Fibroblast of lung (primary cell): ENCODE results near the gene OR12D1. TPM values are rescaled to one million over a fixed set of nuclear protein-coding genes. Genes with fewer than 3 reads are reported as not detected.
"Not testable (repeated sequence)": the region's sequence is repeated elsewhere in the genome, so short reads cannot be mapped to it uniquely, and the experiment has no call there.

ENCODE experiments used
- DNase-seq, 2 donors: peaks; one replicate each; pipeline versions ENCODE4 v3.0.0 to v3.0.0-alpha.2; 2010; ENCODE audit warnings: low read depth in 2 of 2
- H2AFZ ChIP-seq: 2 replicates; pipeline ENCODE4 v1.5.1; 2012; ENCODE audit warnings: low read length, control low read depth, inconsistent platforms
- H3K27ac ChIP-seq: 2 replicates; pipeline ENCODE4 v1.5.1; 2011; ENCODE audit warnings: low read length, control low read depth; ENCODE audit not compliant: insufficient read depth
- H3K27me3 ChIP-seq: 2 replicates; pipeline ENCODE4 v1.5.1; 2011; ENCODE audit warnings: mild to moderate bottlenecking, low read length; ENCODE audit not compliant: control insufficient read depth, insufficient read depth
- H3K36me3 ChIP-seq: 2 replicates; pipeline ENCODE4 v1.5.1; 2011; ENCODE audit warnings: low read length; ENCODE audit not compliant: control insufficient read depth, insufficient read depth
- H3K4me1 ChIP-seq: 2 replicates; pipeline ENCODE4 v1.5.1; 2011; ENCODE audit warnings: low read length; ENCODE audit not compliant: control insufficient read depth, insufficient read depth; ENCODE audit errors: extremely low read depth
- H3K4me2 ChIP-seq: 2 replicates; pipeline ENCODE4 v1.5.1; 2011; ENCODE audit warnings: low read length, control low read depth; ENCODE audit not compliant: insufficient read depth; ENCODE audit errors: extremely low read depth
- H3K4me3 ChIP-seq, 4 experiments: fragments of 200-600 bp in 1 of 4; sonication (generic) in 1 of 4; replicated peaks in 1 of 4; 2 replicates each; pipeline ENCODE4 v1.5.1; 2011 to 2016; ENCODE audit warnings: low read length in 4 of 4, low read depth in 3 of 4, mild to moderate bottlenecking in 3 of 4, control low read depth in 2 of 4, inconsistent platforms in 1 of 4, mixed read lengths in 1 of 4; ENCODE audit not compliant: insufficient read depth in 1 of 4; ENCODE audit errors: control extremely low read depth in 1 of 4
- H3K79me2 ChIP-seq: 2 replicates; pipeline ENCODE4 v1.5.1; 2012; ENCODE audit warnings: mild to moderate bottlenecking, low read length, inconsistent platforms; ENCODE audit not compliant: control insufficient read depth, insufficient read depth
- H3K9ac ChIP-seq: 2 replicates; pipeline ENCODE4 v1.5.1; 2011; ENCODE audit warnings: mild to moderate bottlenecking, low read length, control low read depth; ENCODE audit not compliant: insufficient read depth
- H3K9me3 ChIP-seq: 2 replicates; pipeline ENCODE4 v1.5.1; 2012; ENCODE audit warnings: low read depth, low read length; ENCODE audit not compliant: control insufficient read depth, insufficient read depth
- H4K20me1 ChIP-seq: 2 replicates; pipeline ENCODE4 v1.5.1; 2011; ENCODE audit warnings: low read length; ENCODE audit not compliant: control insufficient read depth, insufficient read depth; ENCODE audit errors: extremely low read depth
- EZH2 ChIP-seq: IDR thresholded peaks from 2 replicates; pipeline ENCODE4 v1.5.1; 2012; ENCODE audit warnings: low read length, control low read depth, mild to moderate bottlenecking; ENCODE audit errors: missing control alignments
- polyA plus RNA-seq, 2 donors: library from polyadenylated mRNA; depleted of rRNA in 1 of 2; stranded (reverse) in 1 of 2; unstranded in 1 of 2; fragments of >200 nt; gene quantifications; 2 replicates each; pipeline ENCODE4 v1.2.1, GENCODE V29; 2011 to 2012; ENCODE audit warnings: missing spikeins in 1 of 2
- total RNA-seq: library from RNA; depleted of rRNA; stranded (reverse); fragments of >200 nt; gene quantifications from 2 replicates; pipeline ENCODE4 v1.2.1, GENCODE V29; 2014
- TF ChIP-seq, protein P1 (sequence below), 2 donors: IDR thresholded peaks in 1 of 2; conservative IDR thresholded peaks in 1 of 2; 1 replicate in 1 of 2; 2 replicates in 1 of 2; pipeline ENCODE4 v1.5.1; 2011 to 2012; ENCODE audit warnings: low read length in 2 of 2, control low read depth in 1 of 2, inconsistent platforms in 1 of 2, low read depth in 1 of 2, mild to moderate bottlenecking in 1 of 2

OR12D1 gene
- total and polyA plus RNA-seq, 2 donors (not counting 1 experiment from before 2014, with no cell fraction given), result not detected

DNA sequence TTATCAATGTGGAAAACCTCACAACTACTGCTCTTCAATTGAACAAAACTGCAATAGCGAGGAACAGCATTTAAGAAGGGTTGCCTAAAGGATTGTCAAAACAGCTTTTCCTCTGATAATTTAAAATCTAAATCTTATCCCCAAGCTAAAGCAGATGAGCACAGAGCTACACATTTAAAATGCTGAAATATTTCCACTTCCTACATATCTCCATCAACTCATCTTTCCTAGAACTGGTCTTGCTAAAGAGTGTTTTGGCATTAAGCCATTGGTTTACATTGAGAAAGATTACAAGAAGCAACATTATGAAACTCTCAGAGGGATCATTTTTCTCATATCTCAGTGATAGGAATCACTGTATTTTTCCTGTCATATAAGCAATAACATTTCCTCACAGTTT, 28.0 kb downstream of the OR12D1 start:
- Histone ChIP-seq H3K9me3 (no peaks in the 10 kb centered on the region), H3K4me1 (no peaks in the 10 kb centered on the region), H3K36me3 (no peaks in the 10 kb centered on the region), H3K4me3 (no peak overlapping the region), H3K27me3 (no peaks in the 10 kb centered on the region), H3K79me2 (no peaks in the 10 kb centered on the region), H3K4me2 (no peak overlapping the region), H4K20me1 (no peaks in the 10 kb centered on the region), H3K9ac (no peak overlapping the region), H2AFZ (no peak overlapping the region), H3K27ac (no peak overlapping the region)
- no peak for TF ChIP-seq EZH2
- TF ChIP-seq, protein P1, sequence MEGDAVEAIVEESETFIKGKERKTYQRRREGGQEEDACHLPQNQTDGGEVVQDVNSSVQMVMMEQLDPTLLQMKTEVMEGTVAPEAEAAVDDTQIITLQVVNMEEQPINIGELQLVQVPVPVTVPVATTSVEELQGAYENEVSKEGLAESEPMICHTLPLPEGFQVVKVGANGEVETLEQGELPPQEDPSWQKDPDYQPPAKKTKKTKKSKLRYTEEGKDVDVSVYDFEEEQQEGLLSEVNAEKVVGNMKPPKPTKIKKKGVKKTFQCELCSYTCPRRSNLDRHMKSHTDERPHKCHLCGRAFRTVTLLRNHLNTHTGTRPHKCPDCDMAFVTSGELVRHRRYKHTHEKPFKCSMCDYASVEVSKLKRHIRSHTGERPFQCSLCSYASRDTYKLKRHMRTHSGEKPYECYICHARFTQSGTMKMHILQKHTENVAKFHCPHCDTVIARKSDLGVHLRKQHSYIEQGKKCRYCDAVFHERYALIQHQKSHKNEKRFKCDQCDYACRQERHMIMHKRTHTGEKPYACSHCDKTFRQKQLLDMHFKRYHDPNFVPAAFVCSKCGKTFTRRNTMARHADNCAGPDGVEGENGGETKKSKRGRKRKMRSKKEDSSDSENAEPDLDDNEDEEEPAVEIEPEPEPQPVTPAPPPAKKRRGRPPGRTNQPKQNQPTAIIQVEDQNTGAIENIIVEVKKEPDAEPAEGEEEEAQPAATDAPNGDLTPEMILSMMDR (conservative IDR thresholded peaks at IDR 0.05 in 1 of 2, IDR thresholded peaks at IDR 0.05 in 1 of 2; ENCODE audit: low read depth in 1 of 2, low read length in 2 of 2), result no peak
- no peak for DNase-seq

DNA sequence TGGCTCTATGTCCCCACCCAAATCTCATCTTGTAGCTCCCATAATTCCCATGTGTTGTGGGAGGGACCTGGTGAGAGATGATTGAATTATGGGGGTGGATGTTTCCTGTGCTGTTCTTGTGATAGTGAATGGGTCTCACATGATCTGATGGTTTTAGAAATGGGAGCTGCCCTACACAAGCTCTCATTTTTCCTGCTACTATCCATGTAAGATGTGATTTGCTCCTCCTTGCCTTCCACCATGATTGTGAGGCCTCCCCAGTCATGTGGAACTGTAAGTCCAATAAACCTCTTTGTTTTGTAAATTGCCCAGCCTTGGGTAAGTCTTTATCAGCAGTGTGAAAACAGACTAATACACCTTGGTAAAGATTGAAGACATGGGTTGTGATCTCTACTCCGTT, 29.3 kb downstream of the OR12D1 start:
- H3K36me3 ChIP-seq, H2AFZ ChIP-seq, H3K79me2 ChIP-seq, DNase-seq, H3K4me1 ChIP-seq, H4K20me1 ChIP-seq, H3K4me2 ChIP-seq, H3K9me3 ChIP-seq, H3K27ac ChIP-seq, H3K9ac ChIP-seq, H3K27me3 ChIP-seq, H3K4me3 ChIP-seq: not testable (repeated sequence)

DNA sequence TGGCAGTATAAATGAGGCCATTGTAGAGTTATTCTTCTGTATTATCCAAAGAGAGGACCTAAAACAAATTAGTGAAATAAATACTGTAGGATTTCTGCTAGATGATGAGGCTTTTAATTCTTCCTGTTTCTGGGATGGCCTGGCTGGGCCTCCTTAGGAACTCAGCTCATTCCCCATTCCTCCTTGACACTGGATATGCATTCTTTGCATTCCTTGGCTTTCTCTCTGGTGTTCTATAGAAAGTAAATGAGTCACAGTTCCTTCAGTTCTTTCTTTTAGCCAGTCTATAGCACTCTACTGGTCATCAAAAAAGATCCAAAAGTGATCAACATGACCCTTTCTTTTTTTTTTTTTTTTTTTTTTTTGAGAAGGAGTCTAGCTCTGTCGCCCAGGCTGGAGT, 32.9 kb downstream of the OR12D1 start:
- Histone ChIP-seq H3K79me2 (no peaks in the 10 kb centered on the region), H3K27ac (no peak overlapping the region), H3K9ac (no peak overlapping the region), H3K9me3 (no peaks in the 10 kb centered on the region), H3K4me3 (no peak overlapping the region), H4K20me1 (no peaks in the 10 kb centered on the region), H3K4me1 (no peaks in the 10 kb centered on the region), H3K36me3 (no peaks in the 10 kb centered on the region), H3K27me3 (no peaks in the 10 kb centered on the region), H2AFZ (no peak overlapping the region), H3K4me2 (no peak overlapping the region)
- no peak for DNase-seq
- no peak for TF ChIP-seq EZH2
- TF ChIP-seq, protein P1 (conservative IDR thresholded peaks at IDR 0.05 in 1 of 2, IDR thresholded peaks at IDR 0.05 in 1 of 2; ENCODE audit: low read depth in 1 of 2, low read length in 2 of 2), result no peak
